ENCODE results near the gene GAD2.
A peak's percentile ranks its signal among the peaks of the same experiment; 100 is the strongest.

GAD2 gene

GRCh38 chr10:26326851-26327250, 110.3 kb downstream of the GAD2 start:
- no peak overlapping the region for H3K27ac ChIP-seq
- H3K27me3 ChIP-seq (replicated peaks): no peaks in the 10 kb centered on the region
- TF ChIP-seq CTCF (IDR thresholded peaks at IDR 0.05; ENCODE audit: low read depth, low read length, missing control alignments): no peak

GRCh38 chr10:26327811-26328210, 111.2 kb downstream of the GAD2 start:
- no peak overlapping the region for H3K4me3 ChIP-seq (ENCODE audit: low read depth, low read length)
- in situ Hi-C loops (cut with HindIII; ENCODE audit: low pct_ligation_motif_present, low sequenced_read_pairs): no loop called here

More at GRCh38 chr10:26326851-26327250, 110.3 kb downstream of the GAD2 start:
- in situ Hi-C loops (cut with HindIII; ENCODE audit: low pct_ligation_motif_present, low sequenced_read_pairs): no loop called here
- no peak for DNase-seq
- no peaks in the 10 kb centered on the region for H3K36me3 ChIP-seq (replicated peaks)
- no peak overlapping the region for H3K4me3 ChIP-seq (ENCODE audit: low read depth, low read length)

GRCh38 chr10:26331371-26331770, 114.8 kb downstream of the GAD2 start:
- no peak for DNase-seq
- H3K36me3 ChIP-seq (replicated peaks): no peaks in the 10 kb centered on the region
- TF ChIP-seq CTCF (IDR thresholded peaks at IDR 0.05; ENCODE audit: low read depth, low read length, missing control alignments): no peak
- H3K27ac ChIP-seq: no peak overlapping the region
- in situ Hi-C loops (cut with HindIII; ENCODE audit: low pct_ligation_motif_present, low sequenced_read_pairs): no loop called here
- H3K27me3 ChIP-seq (replicated peaks): no peaks in the 10 kb centered on the region
- H3K4me3 ChIP-seq (ENCODE audit: low read depth, low read length): no peak overlapping the region

More at GRCh38 chr10:26327811-26328210, 111.2 kb downstream of the GAD2 start:
- Histone ChIP-seq H3K36me3 (replicated peaks) (no peaks in the 10 kb centered on the region), H3K27me3 (replicated peaks) (no peaks in the 10 kb centered on the region), H3K27ac (no peak overlapping the region)
- no peak for DNase-seq
- no peak for TF ChIP-seq CTCF (IDR thresholded peaks at IDR 0.05; ENCODE audit: low read depth, low read length, missing control alignments)

- TF ChIP-seq CTCF (IDR thresholded peaks at IDR 0.05; ENCODE audit: low read depth, low read length, missing control alignments): no peak
- DNase-seq: no peak
- in situ Hi-C loops (cut with HindIII; ENCODE audit: low pct_ligation_motif_present, low sequenced_read_pairs): no loop called here
These were observed 117.8 kb downstream of the GAD2 start for GRCh38 chr10:26334232-26334931.

GRCh38 chr10:26334932-26335573, 118.5 kb downstream of the GAD2 start:
- DNase-seq: peak; percentile 49
- H3K27me3 ChIP-seq (replicated peaks): no peaks in the 10 kb centered on the region
- no peak overlapping the region for H3K4me3 ChIP-seq (ENCODE audit: low read depth, low read length)
- TF ChIP-seq CTCF (IDR thresholded peaks at IDR 0.05; ENCODE audit: low read depth, low read length, missing control alignments): peak; percentile 77
- in situ Hi-C loops (cut with HindIII; ENCODE audit: low pct_ligation_motif_present, low sequenced_read_pairs): no loop called here
- H3K27ac ChIP-seq: no peak overlapping the region
- H3K36me3 ChIP-seq (replicated peaks): no peaks in the 10 kb centered on the region

More at GRCh38 chr10:26334232-26334931, 117.8 kb downstream of the GAD2 start:
- Histone ChIP-seq H3K36me3 (replicated peaks) (no peaks in the 10 kb centered on the region), H3K4me3 (ENCODE audit: low read depth, low read length) (no peak overlapping the region), H3K27ac (no peak overlapping the region), H3K27me3 (replicated peaks) (no peaks in the 10 kb centered on the region)

Data from brain microvascular endothelial cell (primary cell).